ENCODE measurements around the gene OR10A6.

The OR10A6 gene, protein sequence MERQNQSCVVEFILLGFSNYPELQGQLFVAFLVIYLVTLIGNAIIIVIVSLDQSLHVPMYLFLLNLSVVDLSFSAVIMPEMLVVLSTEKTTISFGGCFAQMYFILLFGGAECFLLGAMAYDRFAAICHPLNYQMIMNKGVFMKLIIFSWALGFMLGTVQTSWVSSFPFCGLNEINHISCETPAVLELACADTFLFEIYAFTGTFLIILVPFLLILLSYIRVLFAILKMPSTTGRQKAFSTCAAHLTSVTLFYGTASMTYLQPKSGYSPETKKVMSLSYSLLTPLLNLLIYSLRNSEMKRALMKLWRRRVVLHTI

DNA sequence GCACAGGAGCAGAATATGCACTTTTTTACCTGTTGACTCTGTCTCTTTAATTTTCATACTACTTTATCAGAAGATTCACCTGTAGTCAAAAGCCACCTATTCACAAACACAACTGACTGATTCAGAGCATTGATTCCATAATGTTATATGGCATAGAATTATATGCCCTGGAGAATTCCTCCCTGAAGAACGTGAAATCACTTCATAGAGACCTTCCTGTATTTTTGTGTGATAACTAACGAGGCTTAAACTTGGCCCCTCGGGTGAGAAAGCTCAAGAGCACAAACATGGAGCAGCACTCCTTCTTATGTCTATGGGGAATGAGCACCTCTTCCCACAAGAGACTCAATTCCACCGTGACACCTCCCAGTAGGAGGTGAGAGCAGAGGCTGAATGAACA is at the start of gene OR10A6:
Gene OR10A6 (minus strand): TSS at position 101 of the 400 bp plus-strand sequence. CDS start 2,606 bp downstream, outside the sequence.
- DNase-seq, result no peak

DNA sequence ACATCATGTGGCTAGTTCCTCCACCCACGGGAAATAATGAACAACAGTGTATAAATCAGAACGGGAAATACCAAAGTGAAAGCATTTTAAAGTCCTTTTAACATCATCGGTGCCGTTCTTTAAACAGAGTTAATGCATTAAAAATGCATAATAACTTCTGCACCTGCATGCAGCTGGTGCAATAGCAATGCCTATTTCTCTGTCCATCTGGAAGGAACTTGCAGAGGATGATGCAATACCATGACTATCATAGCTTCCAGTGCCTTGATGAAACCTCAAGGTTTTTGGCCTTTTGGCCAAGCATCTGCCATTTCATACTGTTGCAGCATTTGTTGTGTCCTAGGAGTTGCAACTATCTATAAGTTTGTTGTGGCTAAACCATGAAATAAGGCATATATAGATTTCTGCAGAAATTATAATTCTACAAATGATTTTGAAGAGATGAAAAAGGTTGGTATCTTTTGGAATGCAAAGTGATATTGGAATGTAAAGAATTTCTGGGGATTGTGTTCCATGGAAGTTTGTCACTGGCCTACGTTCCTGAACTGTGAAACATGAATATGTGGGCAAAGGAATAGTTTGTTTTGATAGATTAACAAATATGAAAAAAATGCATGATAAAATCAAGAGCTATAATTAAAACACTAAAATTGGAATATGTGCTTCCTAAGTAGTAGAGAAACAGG is 46.3 kb upstream of the OR10A6 start:
- DNase-seq, result no peak

DNA sequence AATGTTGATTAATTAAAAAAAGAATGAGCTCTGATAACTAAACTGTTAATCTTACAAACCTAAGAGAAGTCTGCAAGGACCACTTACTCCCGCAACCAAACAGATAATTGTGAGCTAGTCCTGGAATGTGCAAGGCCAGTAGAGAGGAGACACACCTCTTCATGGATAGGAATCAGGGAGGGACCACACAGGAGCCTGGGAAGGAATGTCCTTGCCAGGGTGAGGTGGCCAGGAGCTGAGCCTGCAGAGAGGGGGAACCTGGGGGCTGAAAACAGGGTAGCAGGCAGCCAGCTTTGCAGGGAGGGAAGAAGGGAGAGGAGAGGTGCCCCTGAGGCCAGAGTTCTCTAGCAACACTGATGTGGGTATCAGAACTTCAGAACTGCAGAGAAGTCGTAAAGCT is 43.6 kb upstream of the OR10A6 start:
- no peak for DNase-seq

DNA sequence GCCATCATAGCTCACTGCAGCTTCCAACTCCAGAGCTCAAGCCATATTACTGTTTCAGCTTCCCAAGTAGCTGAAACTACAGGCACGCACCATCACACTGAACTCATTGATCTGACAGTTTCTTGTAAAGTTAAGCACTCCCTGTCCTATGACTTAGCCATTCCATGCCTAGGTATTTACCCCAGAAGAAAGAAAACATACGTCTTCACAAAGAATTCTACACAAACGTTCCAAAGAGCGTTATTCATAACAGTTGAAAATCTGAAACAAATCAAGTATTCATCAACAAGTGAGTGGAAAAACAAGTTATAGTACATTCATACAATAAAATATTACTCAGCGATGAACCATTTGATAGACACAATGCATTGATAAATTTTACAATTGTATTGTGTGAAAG is 41.9 kb upstream of the OR10A6 start:
- no peak for DNase-seq

DNA sequence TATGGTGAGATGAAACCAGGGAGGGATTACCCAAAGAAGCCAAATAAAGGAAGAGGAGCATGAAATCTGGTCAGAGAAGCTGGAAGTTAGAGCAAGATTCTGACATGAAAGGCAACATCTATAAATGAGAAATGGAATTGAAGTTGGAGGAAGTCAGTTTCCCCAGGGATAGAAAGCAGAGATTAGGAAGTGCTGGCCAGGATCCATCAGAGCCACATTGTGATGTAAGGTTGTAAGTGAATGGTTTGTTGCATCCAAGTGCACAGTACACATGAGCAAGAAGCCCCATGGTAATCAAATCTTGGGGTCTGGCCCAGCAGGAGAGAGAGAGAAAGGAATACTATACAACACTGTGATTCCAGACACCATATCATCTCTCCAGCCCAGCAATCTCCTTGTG is 40.8 kb upstream of the OR10A6 start:
- DNase-seq, result no peak

DNA sequence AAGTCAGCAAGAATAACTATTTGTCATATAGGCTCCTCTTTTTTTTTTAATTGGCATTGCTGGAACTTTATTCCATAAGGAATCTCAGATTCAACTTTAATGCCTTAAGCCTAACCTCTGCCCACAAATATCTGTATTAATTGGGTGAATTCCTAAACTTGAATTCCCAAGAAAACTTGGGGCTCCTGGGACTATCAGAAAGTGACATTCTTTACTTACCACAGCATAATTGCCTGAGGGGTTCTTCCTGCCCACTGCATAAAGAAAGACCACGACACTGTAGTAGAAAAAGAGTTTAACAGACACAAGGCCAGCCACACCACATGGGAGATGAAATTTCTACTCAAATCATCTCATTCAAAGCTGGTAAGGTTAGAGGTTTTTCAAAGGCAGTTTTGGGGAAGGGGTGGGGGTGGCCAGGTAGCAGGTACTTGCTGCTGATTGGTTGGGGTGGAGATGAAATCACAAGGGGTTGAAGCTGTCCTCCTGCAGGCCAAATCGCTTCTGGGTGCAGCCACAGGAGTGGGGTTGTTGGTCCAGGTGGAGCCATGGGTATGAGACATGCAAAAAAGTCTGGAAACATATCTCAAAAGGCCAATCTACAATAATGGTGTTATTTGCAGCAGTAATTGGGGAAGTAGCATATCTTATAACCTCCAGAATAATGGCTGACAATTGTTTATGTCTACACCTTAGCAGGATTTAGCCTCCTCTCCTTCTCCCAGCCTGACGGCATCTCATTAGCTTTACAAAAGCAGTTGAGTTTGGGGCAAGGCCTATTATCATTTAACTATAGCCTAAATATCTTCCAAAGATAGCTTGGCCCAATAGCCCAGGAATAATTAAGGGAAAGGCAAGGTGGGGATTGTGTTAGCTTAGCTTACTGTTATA is 38.9 kb upstream of the OR10A6 start:
- DNase-seq, result no peak

DNA sequence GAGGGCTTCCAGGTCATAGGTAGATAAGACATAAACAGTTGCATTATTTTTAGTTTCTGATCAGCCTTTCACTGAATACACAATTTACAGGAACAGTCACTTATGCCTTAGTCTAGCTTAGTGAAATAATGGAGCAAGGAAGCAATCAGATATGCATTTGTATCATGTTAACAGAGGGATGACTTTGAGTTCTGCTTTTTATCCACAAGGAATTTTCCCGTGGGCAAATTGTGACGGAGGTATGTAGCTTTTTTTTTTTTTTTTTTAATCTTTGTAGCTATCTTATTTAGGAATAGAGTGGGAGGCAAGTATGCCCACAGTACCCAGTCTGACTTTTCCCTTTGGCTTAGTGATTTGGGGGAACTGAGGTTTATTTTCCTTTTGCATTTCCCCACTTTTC is 37.6 kb upstream of the OR10A6 start:
- no peak for DNase-seq

DNA sequence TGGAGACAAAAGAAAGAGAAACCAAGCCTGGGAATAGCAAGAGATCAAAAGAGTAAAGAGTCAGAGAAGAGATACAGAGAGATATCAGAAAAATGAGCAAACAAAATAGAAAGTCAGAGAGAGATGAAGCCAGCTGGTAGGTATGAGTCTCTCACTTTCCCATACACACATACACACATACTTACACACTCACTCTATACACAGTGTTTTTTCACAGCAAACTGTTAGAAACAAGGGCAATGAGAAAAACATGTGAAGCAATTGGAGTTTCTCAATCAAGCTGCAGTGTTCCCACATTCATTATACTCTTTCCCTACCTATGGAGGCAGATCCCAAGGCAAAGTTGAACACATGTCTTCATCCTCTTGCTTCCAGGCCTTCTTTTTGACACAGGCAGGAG is 36.8 kb upstream of the OR10A6 start:
- DNase-seq, result no peak

DNA sequence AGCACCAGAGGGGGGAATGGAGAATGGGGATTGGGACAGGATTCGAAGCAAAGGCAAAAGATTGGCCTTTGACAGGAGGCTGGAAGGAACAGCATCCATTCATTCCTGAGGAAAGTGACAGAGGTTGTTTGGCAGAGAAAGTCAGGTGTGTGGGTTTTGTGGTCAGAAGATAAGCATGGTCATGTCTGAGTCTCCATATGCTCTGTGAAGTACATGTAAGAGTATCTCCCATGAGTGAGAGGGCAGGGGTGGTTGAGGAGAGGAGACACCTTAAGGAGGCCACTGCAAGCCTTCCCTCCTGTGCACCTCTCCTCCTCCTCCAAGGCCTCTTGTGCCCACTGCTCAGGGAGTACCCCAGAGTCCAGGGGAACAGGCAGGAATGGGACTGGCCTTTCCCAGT is 36.0 kb upstream of the OR10A6 start:
- no peak for DNase-seq

DNA sequence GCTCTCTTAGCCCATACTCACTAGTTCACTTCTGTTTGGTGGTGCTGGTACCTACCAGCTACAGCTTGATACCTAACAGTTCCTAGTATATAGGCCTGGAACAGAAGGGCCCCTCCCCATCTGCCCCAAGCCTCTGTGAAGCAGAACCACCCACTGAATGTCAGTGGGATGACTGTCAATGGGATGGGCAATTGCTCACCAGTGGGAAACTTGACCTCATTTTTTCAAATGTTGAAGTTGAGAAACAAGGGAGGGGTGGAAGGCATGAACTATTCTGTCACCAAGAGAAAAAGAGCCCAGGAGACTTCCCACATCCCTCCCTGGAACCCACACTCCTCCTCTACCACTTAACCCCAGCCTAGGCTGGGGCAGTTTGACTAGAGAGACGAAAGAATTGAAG is 34.3 kb upstream of the OR10A6 start, which contains the start of gene NLRP10:
Gene NLRP10 (minus strand): TSS at position 62 of the 400 bp plus-strand sequence. CDS start 1,952 bp downstream, outside the sequence.
- DNase-seq, result no peak

DNA sequence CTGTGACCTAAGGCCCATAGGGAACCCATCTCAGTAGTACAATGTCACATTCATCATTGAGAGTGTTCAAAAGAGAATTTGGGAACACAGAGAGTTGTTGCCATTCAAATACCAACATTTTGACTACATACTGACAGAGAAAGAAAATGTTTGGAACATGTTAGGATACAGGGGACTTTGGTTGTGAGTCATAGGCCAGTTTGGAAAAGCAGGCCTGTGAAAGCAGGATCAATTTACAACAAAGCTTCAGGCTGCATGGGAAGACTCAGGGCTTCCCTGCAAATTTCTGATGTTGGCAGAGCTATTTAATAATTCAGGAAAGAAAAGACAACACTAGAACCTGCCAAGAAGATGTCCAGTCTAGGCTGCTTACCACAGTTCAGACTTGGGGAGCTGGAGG is 33.8 kb upstream of the OR10A6 start:
- no peak for DNase-seq

DNA sequence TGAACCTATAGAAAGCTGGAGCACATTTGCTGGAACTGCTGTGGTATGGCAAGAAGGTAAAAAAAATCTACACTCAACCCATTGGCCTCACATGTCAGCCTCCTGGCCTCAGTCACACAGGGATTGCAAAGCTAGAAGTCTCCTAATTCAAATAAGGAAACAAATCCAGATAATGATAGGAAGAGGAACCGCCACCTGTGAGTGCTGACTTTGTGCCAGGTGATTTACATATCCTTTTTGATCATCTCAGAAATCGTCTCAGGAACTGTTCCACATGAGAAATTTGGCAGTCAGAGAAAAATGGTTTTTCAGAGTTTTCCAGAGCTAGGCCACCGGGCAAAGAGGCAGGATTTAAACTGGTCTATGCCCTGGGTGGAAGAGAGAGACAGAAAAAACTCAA is 33.2 kb upstream of the OR10A6 start:
- no peak for DNase-seq

DNA sequence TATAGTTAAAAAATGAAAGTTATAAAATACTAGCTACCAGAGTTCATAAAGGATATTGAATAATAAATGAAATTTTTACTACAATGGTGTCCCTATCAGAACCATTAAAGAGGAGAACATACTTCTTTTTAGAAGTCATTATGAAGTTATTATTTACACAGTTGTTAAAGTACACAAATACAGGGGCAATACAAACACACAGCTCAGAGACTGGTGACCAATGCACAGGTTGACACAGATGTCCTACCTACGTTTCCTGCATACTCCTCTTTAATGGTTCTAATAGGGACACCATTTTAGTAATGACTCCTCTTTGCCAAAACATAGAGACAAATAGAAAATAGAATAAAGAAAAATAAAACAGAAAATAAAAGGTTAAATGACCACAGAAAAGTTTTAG is 24.1 kb upstream of the OR10A6 start:
- no peak for DNase-seq

DNA sequence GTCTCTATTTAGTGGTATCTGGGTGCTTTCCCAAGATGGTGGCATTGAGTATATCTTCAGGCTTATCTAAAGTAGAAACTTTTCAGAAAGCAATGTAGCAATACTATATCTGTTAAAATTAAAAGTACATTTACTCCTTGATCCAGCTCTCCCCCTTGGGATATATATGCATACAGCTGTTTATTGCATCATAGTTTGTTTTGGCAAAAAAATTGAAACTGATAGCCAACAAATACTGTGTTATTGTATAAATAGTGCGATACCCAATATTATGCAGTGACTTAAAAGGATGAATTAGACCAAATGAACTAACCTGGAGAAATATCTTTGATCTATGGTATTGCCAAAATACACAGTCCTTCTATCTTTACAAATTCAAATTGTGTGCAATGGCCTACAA is 18.9 kb upstream of the OR10A6 start:
- DNase-seq, result no peak

DNA sequence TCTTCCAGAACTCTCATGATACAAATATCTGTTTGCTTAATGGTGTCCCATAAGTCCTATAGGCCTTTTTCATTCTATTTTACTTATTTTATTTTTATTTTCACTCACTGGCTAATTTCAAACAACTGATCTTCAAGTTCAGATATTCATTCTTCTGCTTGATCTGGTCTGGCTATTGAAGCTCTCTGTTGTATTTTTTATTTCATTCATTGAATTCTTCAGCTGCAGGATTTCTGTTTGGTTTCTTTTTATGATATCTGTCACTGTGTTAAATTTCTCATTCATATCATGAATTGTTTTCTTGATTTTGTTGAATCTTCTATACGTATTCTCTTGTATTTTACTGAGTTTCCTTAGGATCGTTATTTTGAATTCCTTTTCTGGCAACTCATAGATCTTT is 13.1 kb upstream of the OR10A6 start:
- DNase-seq, result no peak

DNA sequence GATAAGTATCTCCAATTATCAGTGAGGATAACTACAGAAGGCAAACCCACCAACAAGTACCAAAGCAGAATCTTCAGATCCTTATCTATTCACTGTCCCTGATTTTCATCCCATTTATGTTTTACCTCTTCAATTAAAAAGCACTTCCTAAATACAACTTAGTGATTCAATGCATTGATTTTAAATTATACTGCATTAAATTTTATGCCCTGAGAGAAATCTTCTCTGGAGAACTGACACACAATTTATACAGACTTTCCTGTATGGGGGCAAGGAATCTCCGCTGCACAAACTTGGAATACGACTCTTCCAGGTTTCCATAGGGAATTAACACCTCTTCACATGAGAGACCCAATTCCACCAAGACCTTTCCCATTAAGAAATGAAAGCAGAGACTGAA is 10.5 kb upstream of the OR10A6 start, which contains the start of gene OR10A3:
Gene OR10A3 (minus strand): TSS at position 101 of the 400 bp plus-strand sequence. CDS start 2,188 bp downstream, outside the sequence.
- DNase-seq, result no peak

DNA sequence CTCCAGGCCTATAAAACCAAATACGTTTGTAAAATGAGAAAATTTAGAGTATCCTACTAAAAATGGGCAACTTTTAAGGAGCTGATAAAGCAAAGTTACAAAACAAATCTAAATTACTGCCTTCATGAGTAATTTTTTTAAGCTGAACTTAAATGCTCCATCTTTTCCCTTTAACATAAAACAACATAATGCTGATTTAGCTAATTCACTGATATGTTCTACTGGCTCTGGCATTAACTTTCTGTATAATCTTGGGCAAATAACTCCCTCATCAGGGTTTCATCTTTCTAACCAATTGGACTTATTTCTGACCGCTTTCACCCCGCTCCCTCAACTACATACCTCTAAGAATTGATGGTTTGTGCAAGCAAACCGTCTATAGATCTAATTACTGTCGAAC is 10.1 kb upstream of the OR10A6 start:
- DNase-seq, result no peak

DNA sequence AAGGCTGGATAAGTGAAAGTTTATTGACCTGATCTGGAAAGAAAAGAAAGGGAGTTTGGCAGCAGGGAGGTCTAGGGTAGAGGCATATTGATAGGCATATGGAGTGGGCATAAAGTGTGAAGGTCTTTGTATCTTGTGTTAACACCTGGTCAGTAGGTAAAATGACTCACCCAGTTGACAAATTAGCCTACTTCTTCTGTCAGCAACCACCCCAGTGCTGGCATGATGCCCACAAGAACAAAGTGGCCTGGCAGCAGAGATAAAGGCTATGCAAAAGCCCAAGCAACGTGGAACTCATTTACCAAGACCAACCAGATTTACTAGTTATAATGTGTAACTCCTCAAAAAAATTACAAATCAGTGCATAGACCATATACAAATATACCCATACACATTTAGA is 5.5 kb upstream of the OR10A6 start:
- no peak for DNase-seq

DNA sequence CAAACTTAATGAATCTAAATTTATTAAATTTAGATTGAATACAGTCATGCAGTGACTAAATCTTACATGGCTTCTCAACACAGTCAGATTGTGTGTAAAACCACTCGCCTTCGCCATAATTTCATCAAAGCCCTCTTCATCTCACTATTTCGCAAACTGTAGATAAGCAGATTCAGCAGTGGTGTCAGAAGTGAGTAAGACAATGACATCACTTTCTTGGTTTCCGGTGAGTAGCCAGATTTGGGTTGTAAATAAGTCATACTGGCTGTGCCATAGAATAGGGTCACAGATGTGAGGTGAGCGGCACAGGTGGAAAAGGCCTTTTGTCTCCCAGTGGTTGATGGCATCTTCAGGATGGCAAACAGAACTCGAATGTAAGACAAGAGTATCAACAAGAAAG is 3.4 kb downstream of the OR10A6 start:
- DNase-seq, result no peak

DNA sequence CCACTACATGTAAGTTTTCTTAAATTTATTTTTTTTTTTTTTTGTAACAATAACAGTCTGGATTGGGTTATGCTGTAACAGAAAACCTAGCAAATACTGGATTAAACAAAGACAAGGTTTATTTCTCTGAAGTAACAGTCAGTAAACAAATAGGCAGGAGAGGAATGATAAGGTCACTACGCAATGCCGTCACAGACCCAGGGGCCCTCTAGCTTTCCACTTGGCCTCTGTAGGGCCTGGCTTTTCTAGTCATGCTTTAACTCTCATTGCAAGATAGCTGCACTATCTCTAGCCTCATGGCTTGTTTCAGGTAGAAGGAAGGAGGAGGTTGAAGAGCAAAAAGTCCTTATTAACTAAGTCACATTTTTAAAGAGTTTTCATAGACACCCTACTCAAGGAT is 6.5 kb downstream of the OR10A6 start:
- no peak for DNase-seq

DNA sequence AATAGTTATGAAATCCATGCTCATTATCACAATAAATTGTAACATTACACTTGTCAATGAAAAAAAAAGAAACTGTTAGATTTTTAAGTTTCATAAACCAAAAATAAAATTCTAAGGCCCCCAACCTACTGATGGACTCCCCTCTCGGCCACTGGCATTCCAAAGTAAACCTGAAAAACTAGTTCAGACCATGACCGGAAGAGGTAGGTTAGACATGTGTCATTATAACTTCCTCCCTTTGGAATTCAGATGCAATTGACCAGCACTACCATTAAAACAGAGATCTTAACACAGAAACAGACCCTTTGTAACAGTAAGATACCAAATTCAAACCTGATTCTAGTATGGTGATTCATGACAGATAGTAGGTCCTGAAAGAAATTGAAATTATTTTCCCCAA is 12.9 kb downstream of the OR10A6 start:
- no peak for DNase-seq

DNA sequence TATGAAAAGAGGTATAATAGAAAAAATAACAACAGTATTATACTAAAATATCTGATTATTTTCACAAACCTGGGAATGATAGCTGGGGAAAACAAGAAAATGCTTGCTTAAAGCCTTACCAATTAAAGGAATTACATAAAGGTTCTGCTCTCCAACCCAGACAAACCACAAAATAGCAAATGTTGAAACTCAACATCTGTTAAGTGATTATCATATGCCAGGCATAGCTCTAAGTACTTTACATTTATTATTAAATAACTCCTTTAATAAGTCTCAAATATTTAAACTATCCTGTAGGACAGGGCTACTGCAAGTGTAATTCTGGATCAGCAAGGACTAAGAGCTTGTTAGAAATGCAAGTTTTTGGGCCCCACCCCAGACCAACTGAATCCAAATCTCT is 20.1 kb downstream of the OR10A6 start:
- no peak for DNase-seq

DNA sequence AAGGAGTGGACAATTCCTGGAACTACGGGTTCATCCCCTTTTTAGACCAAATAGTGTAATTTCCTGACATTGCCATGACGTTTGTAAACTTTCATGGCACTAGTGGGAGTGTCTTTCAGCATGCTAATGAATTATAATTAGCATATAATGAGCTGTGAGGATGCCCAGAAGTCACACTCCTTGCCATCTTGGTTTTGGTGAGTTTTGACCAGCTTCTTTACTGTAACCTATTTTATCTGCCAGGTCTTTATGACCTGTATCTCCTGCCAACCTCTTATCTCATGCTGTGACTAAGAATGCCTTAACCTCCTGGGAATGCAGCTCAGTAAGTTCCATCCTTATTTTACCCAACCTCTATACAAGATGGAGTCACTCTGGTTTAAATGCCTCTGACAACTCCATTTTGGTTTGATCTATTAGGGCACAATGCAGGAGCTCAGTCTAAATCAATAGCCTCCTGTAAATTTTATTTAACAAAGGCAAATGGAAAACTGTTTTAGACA is 20.7 kb downstream of the OR10A6 start:
- DNase-seq, result no peak
